HepG2 (cell line): Measurements from ENCODE around the gene ACOXL. TPM values are rescaled to one million over a fixed set of nuclear protein-coding genes. Genes with fewer than 3 reads are reported as not detected.

Experiments used
- ATAC-seq: fragments of 200-7000 bp; cut with Tn5 transposase; 3 replicates; pipeline ENCODE4 v1.9.1; 2020; ENCODE audit warnings: mild to moderate bottlenecking, moderate library complexity
- BruUV-seq: library from RNA; stranded (reverse); fragments of 400-500 nt; replicated peaks from 2 replicates; lab custom pipeline; 2021; lab: Mats Ljungman, UMichigan
- CTCF ChIA-PET: fragments of 300-600 bp; formaldehyde crosslinking; extraction: SDS; loops from one replicate; lab custom pipeline; 2021; ENCODE audit warnings: low total read pairs, inconsistent platforms, low intra/inter-chr PET ratio; lab: Yijun Ruan, JAX
- POLR2A ChIA-PET: fragments of 350-600 bp; sonication (Branson Sonifier 250); formaldehyde crosslinking; loops from one replicate; lab custom pipeline; 2020; ENCODE audit warnings: antibody characterized with exemption, inconsistent platforms; lab: Yijun Ruan, JAX
- DNase-seq: peaks from one replicate; pipeline ENCODE4 v3.0.0-alpha.2; 2015; ENCODE audit warnings: low spot score
- FAIRE-seq: peaks from 3 replicates; lab custom pipeline; 2011; peaks lifted over from hg19 to GRCh38; lab: Jason Lieb, UNC
- H2AFZ ChIP-seq: one replicate; pipeline ENCODE4 v1.6.1; 2011; ENCODE audit warnings: low read length, inconsistent platforms
- H3K27ac ChIP-seq: fragments of 300-600 bp; 3 replicates; pipeline ENCODE4 v1.8.0; 2011; ENCODE audit warnings: mixed run types, mild to moderate bottlenecking, mixed read lengths, low read length, inconsistent platforms; ENCODE audit not compliant: insufficient read depth; ENCODE audit errors: extremely low read length
- H3K27me3 ChIP-seq, 2 experiments: fragments of 200-600 bp in 1 of 2; 2 replicates in 1 of 2; 3 replicates in 1 of 2; pipeline versions ENCODE4 v1.6.0 to v1.8.0; 2011; ENCODE audit warnings: low read length in 2 of 2, mild to moderate bottlenecking in 2 of 2, moderate library complexity in 2 of 2, inconsistent platforms in 1 of 2; ENCODE audit not compliant: insufficient read depth in 2 of 2, control insufficient read depth in 1 of 2
- H3K36me3 ChIP-seq, 2 experiments: fragments of 200-600 bp in 1 of 2; replicated peaks in 1 of 2; 2 replicates in 1 of 2; 3 replicates in 1 of 2; pipeline versions ENCODE4 v1.5.1 to v1.8.0; 2011; ENCODE audit warnings: low read length in 2 of 2, inconsistent platforms in 1 of 2; ENCODE audit not compliant: insufficient read depth in 2 of 2, control insufficient read depth in 1 of 2
- H3K4me1 ChIP-seq: 2 replicates; pipeline ENCODE4 v1.5.1; 2012; ENCODE audit warnings: low read length, inconsistent platforms; ENCODE audit not compliant: insufficient read depth
- H3K4me2 ChIP-seq: 2 replicates; pipeline ENCODE4 v1.6.0; 2011; ENCODE audit warnings: low read depth, low read length, inconsistent platforms
- H3K4me3 ChIP-seq, 3 experiments: fragments of 200-600 bp in 1 of 3; sonication (generic), shearing (Covaris generic) in 1 of 3; replicated peaks in 1 of 3; 2 replicates each; pipeline ENCODE4 v1.5.1; 2011 to 2016; ENCODE audit warnings: low read length in 3 of 3, inconsistent platforms in 2 of 3, low read depth in 2 of 3, mild to moderate bottlenecking in 2 of 3, control low read depth in 1 of 3, mixed read lengths in 1 of 3; ENCODE audit not compliant: insufficient read depth in 1 of 3
- H3K79me2 ChIP-seq: one replicate; pipeline ENCODE4 v1.6.1; 2011; ENCODE audit warnings: low read length, inconsistent platforms; ENCODE audit not compliant: insufficient read depth
- H3K9ac ChIP-seq: 2 replicates; pipeline ENCODE4 v1.6.0; 2011; ENCODE audit warnings: mild to moderate bottlenecking, low read depth, low read length, inconsistent platforms; ENCODE audit not compliant: insufficient read depth
- H3K9me3 ChIP-seq: 2 replicates; pipeline ENCODE4 v1.5.1; 2012; ENCODE audit warnings: mild to moderate bottlenecking, low read length
- H4K20me1 ChIP-seq: 2 replicates; pipeline ENCODE4 v1.6.0; 2011; ENCODE audit warnings: inconsistent platforms, mild to moderate bottlenecking, low read length, moderate library complexity; ENCODE audit not compliant: insufficient read depth
- MEIS1 ChIP-seq: sonication (generic); formaldehyde crosslinking; IDR thresholded peaks from 2 replicates; pipeline ENCODE4 v1.9.0; 2021; ENCODE audit warnings: mild to moderate bottlenecking, missing genetic modification reagents, moderate library complexity, borderline replicate concordance
- POLR2AphosphoS2 ChIP-seq: IDR thresholded peaks from 2 replicates; pipeline ENCODE4 v1.6.1; 2011; ENCODE audit warnings: low read depth, low read length, improper control_type of control experiment
- RBAK ChIP-seq: sonication (generic); formaldehyde crosslinking; IDR thresholded peaks from 2 replicates; pipeline ENCODE4 v1.5.1; 2020; ENCODE audit warnings: mild to moderate bottlenecking, missing genetic modification reagents
- XRCC5 ChIP-seq: fragments of 200-400 bp; formaldehyde crosslinking; optimal IDR thresholded peaks from 2 replicates; pipeline ENCODE3; 2017; ENCODE audit warnings: mild to moderate bottlenecking, low read length
- ZFP36L1 ChIP-seq: sonication (generic); formaldehyde crosslinking; IDR thresholded peaks from 2 replicates; pipeline ENCODE4 v1.8.0; 2022; ENCODE audit warnings: mild to moderate bottlenecking, missing genetic modification reagents, moderate library complexity
- WGBS: methylation state at CpG from one replicate; pipeline ENCODE4 v1.1.6; 2017; ENCODE audit warnings: low lambda C conversion rate; 5-methylcytosine and 5-hydroxymethylcytosine counted together
- in situ Hi-C: cut with HindIII; loops from 2 replicates; pipeline ENCODE4 v1.10.0; 2017; ENCODE audit warnings: low pct_unique_long_range_greater_than_20kb; ENCODE audit not compliant: extremely low pct_ligation_motif_present
- intact Hi-C: fragments of 100-400 bp; cut with micrococcal nuclease; formaldehyde crosslinking; loops from one replicate; pipeline ENCODE4 v1.10.0; 2022; ENCODE audit not compliant: unreplicated experiment
- polyA plus RNA-seq, 8 experiments: library from polyadenylated mRNA; depleted of rRNA in 3 of 8; stranded (reverse) in 7 of 8; unstranded in 1 of 8; fragments of >200 nt; fragmentation: Illumina TruSeq in 4 of 8; extraction: Trizol in 4 of 8; gene quantifications; 2 replicates each; pipeline versions ENCODE4 v1.2.1 to v1.2.3, GENCODE V29; 2011 to 2016; ENCODE audit warnings: low read depth in 4 of 8, missing spikeins in 1 of 8, mixed read lengths in 1 of 8; ENCODE audit not compliant: insufficient read depth in 1 of 8
- total RNA-seq, 5 experiments: library from RNA; depleted of rRNA; stranded (reverse); fragments of >200 nt; fragmentation: Illumina TruSeq; extraction: Trizol; gene quantifications; 2 replicates each; pipeline ENCODE4 v1.2.3, GENCODE V29; 2016; ENCODE audit warnings: low read depth in 1 of 5
- TF ChIP-seq, protein P1 (sequence below): sonication (generic); formaldehyde crosslinking; IDR thresholded peaks from 2 replicates; pipeline ENCODE4 v1.4.0; 2020; ENCODE audit warnings: low read depth, mild to moderate bottlenecking, missing genetic modification reagents
- TF ChIP-seq, protein P2 (sequence below): sonication (generic); formaldehyde crosslinking; IDR thresholded peaks from 2 replicates; pipeline ENCODE4 v1.4.0; 2020; ENCODE audit warnings: missing genetic modification reagents, borderline replicate concordance

The ACOXL gene
- total and polyA plus RNA-seq, 2 of the 13 experiments (the other 11 are each of a cell fraction or from before 2014, with no cell fraction given) = not detected

DNA sequence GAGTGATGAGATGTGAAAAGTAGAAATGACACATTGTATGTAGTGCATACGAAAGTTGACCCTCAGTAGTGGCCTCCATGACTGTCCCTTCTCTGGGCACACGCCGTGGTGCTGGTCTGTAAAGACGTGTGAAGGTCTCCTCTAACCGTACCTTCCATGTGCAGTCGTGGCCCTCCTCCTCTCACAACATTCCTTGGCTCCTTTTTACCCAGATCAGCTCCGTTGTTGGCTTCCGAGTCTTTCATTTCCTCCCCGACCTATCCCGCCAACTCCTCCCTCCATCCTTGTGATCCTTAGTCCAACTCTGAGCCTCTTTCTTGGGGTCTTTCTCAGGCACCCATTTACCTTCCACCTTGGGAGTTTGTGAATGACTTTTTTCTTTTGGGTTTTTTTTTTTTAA, 227.9 kb downstream of the ACOXL start (continued):
- TF ChIP-seq, protein P1, sequence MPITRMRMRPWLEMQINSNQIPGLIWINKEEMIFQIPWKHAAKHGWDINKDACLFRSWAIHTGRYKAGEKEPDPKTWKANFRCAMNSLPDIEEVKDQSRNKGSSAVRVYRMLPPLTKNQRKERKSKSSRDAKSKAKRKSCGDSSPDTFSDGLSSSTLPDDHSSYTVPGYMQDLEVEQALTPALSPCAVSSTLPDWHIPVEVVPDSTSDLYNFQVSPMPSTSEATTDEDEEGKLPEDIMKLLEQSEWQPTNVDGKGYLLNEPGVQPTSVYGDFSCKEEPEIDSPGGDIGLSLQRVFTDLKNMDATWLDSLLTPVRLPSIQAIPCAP (CRISPR knock-in tag) = no peak
- TF ChIP-seq RBAK (CRISPR knock-in tag) = no peak
- TF ChIP-seq, protein P2, sequence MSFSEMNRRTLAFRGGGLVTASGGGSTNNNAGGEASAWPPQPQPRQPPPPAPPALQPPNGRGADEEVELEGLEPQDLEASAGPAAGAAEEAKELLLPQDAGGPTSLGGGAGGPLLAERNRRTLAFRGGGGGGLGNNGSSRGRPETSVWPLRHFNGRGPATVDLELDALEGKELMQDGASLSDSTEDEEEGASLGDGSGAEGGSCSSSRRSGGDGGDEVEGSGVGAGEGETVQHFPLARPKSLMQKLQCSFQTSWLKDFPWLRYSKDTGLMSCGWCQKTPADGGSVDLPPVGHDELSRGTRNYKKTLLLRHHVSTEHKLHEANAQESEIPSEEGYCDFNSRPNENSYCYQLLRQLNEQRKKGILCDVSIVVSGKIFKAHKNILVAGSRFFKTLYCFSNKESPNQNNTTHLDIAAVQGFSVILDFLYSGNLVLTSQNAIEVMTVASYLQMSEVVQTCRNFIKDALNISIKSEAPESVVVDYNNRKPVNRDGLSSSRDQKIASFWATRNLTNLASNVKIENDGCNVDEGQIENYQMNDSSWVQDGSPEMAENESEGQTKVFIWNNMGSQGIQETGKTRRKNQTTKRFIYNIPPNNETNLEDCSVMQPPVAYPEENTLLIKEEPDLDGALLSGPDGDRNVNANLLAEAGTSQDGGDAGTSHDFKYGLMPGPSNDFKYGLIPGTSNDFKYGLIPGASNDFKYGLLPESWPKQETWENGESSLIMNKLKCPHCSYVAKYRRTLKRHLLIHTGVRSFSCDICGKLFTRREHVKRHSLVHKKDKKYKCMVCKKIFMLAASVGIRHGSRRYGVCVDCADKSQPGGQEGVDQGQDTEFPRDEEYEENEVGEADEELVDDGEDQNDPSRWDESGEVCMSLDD (CRISPR knock-in tag) = no peak
- no peak for TF ChIP-seq XRCC5
- TF ChIP-seq ZFP36L1 = no peak
- TF ChIP-seq POLR2AphosphoS2 = no peak
- TF ChIP-seq, all 625 proteins: peak for 0

DNA sequence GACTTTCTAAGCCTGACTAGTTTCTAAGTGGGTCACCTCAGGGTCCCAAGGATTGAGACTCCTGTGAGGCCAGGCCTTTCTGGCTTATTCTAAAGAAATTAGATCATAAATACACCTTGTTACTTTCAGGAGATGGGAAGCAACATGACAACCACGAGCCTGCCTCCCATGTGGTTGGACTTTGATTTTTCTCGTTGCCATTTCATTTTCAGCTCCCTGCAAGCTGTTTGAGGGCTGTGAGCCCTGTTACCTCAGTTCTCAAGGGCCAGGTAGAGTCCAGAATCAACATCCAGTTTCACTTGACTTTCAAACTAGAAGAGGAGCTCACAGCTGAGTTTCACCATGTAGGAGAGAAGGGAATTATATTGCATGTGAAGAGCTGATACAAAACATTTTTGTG, 228.6 kb downstream of the ACOXL start:
- H3K9ac ChIP-seq = no peak overlapping the region
- intact Hi-C loops = no loop called here
- 0% methylated on average over 2 of the region's 2 CpGs for WGBS
- FAIRE-seq = no peak
- H3K4me3 ChIP-seq = no peak overlapping the region
- no TSS peak for BruUV-seq
- in situ Hi-C loops = no loop called here
- H3K4me1 ChIP-seq = no peaks in the 10 kb centered on the region
- no peak for ATAC-seq
- H3K27me3 ChIP-seq = peaks cover 2 to 33% of the 10 kb centered on the region in 2 experiments; a peak in 3 of 5 replicates
- no peak overlapping the region for H3K4me2 ChIP-seq
- TF ChIP-seq MEIS1 (CRISPR knock-in tag) = no peak
- H3K9me3 ChIP-seq = peaks cover 8% of the 10 kb centered on the region; the same call in 1 of the 2 replicates
- H3K79me2 ChIP-seq = no peaks in the 10 kb centered on the region
- DNase-seq = no peak
- H4K20me1 ChIP-seq = no peaks in the 10 kb centered on the region
- ChIA-PET POLR2A (no interaction called here), CTCF (no interaction called here)
- no peak overlapping the region for H2AFZ ChIP-seq
- H3K36me3 ChIP-seq = no peaks in the 10 kb centered on the region
- no peak overlapping the region for H3K27ac ChIP-seq
